RWPE2 (cell line): Measurements from ENCODE around the gene C1QTNF1.
A peak's percentile ranks its signal among the peaks of the same experiment; 100 is the strongest.
"Not testable (repeated sequence)": the region's sequence is repeated elsewhere in the genome, so short reads cannot be mapped to it uniquely, and the experiment has no call there.

Source experiments
- ATAC-seq: fragments of 200-7000 bp; cut with Tn5 transposase; 3 replicates; pipeline ENCODE4 v1.9.1; 2021; ENCODE audit warnings: low read depth
- DNase-seq: peaks from one replicate; pipeline ENCODE4 v3.0.0-alpha.2; 2020; ENCODE audit warnings: low spot score
- H3K27ac ChIP-seq: fragments of 450-650 bp; 2 replicates; pipeline ENCODE4 v1.5.1; 2017; ENCODE audit warnings: mild to moderate bottlenecking; ENCODE audit not compliant: poor library complexity, severe bottlenecking
- H3K27me3 ChIP-seq: fragments of 250-450 bp; sonication (Bioruptor Pico); 2 replicates; pipeline ENCODE4 v1.5.1; 2021; ENCODE audit warnings: mild to moderate bottlenecking, moderate library complexity; ENCODE audit not compliant: insufficient read depth, poor library complexity, severe bottlenecking
- H3K36me3 ChIP-seq: fragments of 250-450 bp; sonication (Bioruptor Pico); 2 replicates; pipeline ENCODE4 v1.5.1; 2020; ENCODE audit warnings: low read depth, mild to moderate bottlenecking, moderate library complexity
- H3K4me1 ChIP-seq: fragments of 250-450 bp; sonication (Bioruptor Pico); 2 replicates; pipeline ENCODE4 v1.5.1; 2021; ENCODE audit warnings: mild to moderate bottlenecking, moderate library complexity; ENCODE audit not compliant: insufficient read depth, poor library complexity, severe bottlenecking
- H3K4me3 ChIP-seq: fragments of 250-450 bp; sonication (Bioruptor Pico); 2 replicates; pipeline ENCODE4 v1.5.1; 2021; ENCODE audit warnings: mild to moderate bottlenecking, moderate library complexity; ENCODE audit not compliant: severe bottlenecking
- H3K9me3 ChIP-seq: fragments of 250-450 bp; sonication (Bioruptor Pico); 2 replicates; pipeline ENCODE4 v1.5.1; 2021; ENCODE audit warnings: mild to moderate bottlenecking, moderate library complexity; ENCODE audit not compliant: severe bottlenecking
- TF ChIP-seq, protein P1 (sequence below): fragments of 450-650 bp; IDR thresholded peaks from one replicate; pipeline ENCODE4 v1.5.1; 2017; ENCODE audit warnings: mild to moderate bottlenecking, moderate library complexity; ENCODE audit not compliant: poor library complexity, severe bottlenecking

The C1QTNF1 gene

DNA sequence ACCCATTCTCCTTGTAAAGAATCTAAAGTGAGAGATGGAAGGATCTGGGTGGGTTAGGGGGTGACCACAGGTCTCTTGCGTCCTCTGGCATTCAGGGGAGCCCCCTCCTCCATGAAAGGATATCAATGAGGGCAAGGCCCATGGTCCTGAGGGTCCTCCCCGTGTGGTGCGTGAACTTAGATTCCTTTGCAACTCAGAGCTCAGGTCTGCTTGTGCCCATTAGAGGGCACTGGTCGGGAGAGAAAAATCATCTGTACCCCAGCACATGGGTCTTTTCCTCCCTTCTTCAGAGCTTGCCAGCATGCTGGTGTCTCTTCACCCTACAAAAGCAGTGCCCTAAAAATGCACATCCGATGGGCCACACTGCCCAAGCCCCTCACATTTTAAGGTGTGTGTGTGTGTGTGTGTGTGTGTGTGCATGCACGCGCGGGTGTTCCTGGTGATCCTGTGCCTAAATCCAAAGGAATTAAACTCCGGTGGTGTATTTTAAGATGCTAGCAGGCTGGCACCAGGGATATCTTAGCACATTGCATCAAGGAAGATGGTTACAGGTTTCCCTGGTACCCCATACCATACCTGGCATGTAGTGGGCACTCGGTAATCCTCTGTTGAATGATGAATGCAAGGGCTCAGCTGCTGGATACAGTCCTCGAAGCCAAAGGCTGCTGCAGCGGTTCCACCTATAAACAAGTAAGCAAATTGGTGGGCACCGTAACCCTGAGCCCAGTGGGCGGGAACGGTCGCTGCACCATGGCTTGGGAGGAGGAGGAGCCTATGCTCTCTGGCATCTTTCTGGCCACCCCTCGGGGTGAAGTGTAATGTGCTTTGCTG lies 4.7 kb downstream of the C1QTNF1 start:
- Histone ChIP-seq H3K27ac (no peak overlapping the region), H3K27me3 (no peaks in the 10 kb centered on the region), H3K36me3 (no peaks in the 10 kb centered on the region), H3K9me3 (no peaks in the 10 kb centered on the region), H3K4me1 (peaks cover 36% of the 10 kb centered on the region), H3K4me3 (no peak overlapping the region)
- TF ChIP-seq, protein P1, sequence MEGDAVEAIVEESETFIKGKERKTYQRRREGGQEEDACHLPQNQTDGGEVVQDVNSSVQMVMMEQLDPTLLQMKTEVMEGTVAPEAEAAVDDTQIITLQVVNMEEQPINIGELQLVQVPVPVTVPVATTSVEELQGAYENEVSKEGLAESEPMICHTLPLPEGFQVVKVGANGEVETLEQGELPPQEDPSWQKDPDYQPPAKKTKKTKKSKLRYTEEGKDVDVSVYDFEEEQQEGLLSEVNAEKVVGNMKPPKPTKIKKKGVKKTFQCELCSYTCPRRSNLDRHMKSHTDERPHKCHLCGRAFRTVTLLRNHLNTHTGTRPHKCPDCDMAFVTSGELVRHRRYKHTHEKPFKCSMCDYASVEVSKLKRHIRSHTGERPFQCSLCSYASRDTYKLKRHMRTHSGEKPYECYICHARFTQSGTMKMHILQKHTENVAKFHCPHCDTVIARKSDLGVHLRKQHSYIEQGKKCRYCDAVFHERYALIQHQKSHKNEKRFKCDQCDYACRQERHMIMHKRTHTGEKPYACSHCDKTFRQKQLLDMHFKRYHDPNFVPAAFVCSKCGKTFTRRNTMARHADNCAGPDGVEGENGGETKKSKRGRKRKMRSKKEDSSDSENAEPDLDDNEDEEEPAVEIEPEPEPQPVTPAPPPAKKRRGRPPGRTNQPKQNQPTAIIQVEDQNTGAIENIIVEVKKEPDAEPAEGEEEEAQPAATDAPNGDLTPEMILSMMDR, result peak; percentile 48
- DNase-seq (peak; percentile 25), ATAC-seq (no peak)

DNA sequence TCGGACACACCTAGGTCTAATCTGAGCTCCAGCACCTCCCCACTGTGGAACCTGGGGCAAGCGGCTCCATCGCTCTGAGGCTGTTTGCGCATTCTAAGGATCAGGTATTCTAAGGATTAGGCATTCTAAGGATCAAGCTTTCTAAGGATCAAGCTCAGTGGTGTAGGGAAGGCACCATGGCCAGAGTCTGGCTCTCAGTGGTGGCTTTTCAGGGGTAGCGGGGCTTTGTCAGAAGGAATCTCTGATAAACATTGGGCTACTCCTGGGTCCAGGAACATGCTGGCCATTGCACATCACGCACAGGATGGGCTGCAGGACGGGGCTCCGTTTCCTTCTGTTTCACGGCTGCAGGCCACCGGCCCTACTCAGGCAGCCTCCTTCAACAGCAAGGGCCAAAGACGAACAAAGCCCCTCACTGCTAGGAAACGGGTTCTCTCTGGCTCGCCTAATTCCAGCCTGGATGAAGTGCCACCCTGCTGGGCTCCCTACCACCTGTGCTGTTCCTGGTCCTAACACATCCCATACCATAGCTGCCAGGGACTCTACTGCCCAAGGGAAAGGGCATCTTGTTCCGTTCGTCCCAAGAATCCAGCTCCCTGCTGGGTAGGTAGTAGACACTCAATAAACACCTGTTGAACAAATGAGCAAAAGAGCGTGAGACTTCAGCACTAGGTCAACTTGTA lies 5.5 kb downstream of the C1QTNF1 start:
- Histone ChIP-seq H3K4me3 (no peak overlapping the region), H3K27me3 (no peaks in the 10 kb centered on the region), H3K9me3 (no peaks in the 10 kb centered on the region), H3K27ac (no peak overlapping the region), H3K4me1 (peaks cover 36% of the 10 kb centered on the region), H3K36me3 (no peaks in the 10 kb centered on the region)
- TF ChIP-seq, protein P1, result no peak
- peak; percentile 45 for DNase-seq
- no peak for ATAC-seq

DNA sequence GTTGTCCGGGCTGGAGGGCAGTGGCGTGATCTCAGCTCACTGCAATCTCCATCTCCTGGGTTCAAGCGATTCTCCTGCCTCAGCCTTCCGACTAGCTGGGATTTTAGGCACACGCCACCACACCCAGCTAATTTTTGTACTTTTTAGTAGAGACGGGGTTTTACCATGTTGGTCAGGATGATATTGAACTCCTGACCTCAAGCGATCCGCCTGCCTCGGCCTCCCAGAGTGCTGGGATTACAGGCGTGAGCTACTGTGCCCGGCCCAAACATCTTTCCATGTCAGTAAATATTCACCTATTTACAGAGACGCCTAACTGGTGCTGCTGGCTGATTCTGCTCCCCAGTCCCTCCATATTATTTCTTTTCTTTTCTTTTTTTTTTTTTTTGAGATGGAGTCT lies 6.7 kb downstream of the C1QTNF1 start:
- H3K4me3 ChIP-seq, ATAC-seq, H3K9me3 ChIP-seq, H3K27ac ChIP-seq, H3K36me3 ChIP-seq, H3K27me3 ChIP-seq: not testable (repeated sequence)
- peak; percentile 18 for DNase-seq
- peaks cover 26% of the 10 kb centered on the region for H3K4me1 ChIP-seq

DNA sequence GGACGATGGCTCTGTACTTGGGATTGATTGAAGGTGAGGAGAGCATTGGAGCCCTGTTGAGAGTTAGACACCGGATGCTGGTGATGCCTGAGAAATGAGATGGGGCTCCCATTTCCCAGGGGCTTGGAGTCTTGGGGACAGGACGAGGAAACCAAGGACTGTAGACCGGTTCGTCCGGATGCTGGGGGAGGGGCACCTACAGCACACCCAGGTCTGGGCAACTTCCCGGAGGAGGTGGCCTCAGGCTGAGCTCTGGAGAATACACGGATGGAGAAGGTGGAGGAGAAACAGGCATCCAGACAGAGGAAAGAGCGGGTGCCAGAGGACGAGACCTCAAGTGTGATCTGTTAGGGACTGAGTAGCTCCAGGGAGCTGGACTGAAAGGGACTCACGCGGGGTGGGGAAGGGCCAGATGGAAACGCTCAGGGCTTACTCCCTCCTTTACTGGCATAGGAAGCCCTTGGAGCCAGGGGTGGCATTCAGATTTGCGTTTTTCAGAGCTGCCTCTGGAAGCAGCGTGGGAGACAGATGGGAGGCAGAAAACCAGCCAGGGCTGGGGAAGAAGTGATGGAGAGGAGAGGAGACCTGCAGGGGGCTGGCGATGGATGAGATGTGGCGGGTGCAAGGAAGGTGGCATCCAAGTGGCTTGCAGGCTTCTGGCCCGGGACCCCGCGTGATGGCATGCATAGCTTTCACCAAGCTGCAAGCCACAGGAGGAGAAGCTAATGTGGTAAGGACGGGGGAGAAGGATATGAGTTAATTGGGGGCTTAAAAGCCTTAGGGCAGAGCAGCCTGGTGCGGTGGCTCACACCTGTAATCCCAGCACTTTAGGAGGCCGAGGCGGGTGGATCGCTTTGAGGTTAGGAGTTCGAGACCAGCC lies 8.3 kb downstream of the C1QTNF1 start:
- DNase-seq (peak; percentile 54), ATAC-seq (no peak)
- peaks cover 28% of the 10 kb centered on the region for H3K4me1 ChIP-seq
- H3K27me3 ChIP-seq, result no peaks in the 10 kb centered on the region
- TF ChIP-seq, protein P1, result no peak
- no peaks in the 10 kb centered on the region for H3K9me3 ChIP-seq
- H3K27ac ChIP-seq, result no peak overlapping the region
- no peaks in the 10 kb centered on the region for H3K36me3 ChIP-seq
- H3K4me3 ChIP-seq, result no peak overlapping the region

DNA sequence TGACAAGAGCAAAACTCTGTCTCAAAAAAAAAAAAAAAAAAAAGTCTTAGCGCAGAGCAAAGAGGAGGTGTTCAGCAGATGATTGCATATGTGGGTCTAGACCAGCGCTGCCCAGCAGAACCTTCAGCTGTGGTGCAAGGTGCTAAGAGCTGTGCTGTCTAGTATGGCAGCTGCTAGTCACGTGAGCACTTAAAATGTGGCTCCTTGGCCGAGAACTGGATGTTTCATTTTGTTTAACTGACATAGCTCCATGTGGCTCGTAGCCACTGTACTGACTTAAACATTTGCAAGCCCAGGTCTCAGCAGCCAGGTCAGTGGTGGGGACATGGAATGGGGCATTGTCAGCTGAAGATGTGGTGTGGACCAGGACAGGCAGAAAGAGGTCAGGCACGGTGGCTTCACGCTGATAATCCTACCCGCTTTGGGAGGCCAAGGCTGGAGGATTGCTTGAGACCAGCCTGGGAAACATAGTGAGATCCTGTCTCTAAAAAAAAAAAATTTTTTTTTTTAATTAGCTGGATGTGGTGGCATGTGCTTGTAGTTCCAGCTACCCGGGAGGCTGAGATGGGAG lies 9.2 kb downstream of the C1QTNF1 start:
- no peak overlapping the region for H3K27ac ChIP-seq
- no peak overlapping the region for H3K4me3 ChIP-seq
- H3K27me3 ChIP-seq, result no peaks in the 10 kb centered on the region
- peaks cover 27% of the 10 kb centered on the region for H3K4me1 ChIP-seq
- no peak for ATAC-seq
- no peak for DNase-seq
- no peaks in the 10 kb centered on the region for H3K9me3 ChIP-seq
- TF ChIP-seq, protein P1, result no peak
- no peaks in the 10 kb centered on the region for H3K36me3 ChIP-seq
